NCI-H748 treated with DMSO at 0.1 percent for 48 hours (cell line): ENCODE data around the gene ZNF283.
"Not testable (repeated sequence)": the region's sequence is repeated elsewhere in the genome, so short reads cannot be mapped to it uniquely, and the experiment has no call there.

Experiments
- DNase-seq: peaks from one replicate; lab custom pipeline; 2025; lab: John Stamatoyannopoulos, UW

The ZNF283 gene

DNA sequence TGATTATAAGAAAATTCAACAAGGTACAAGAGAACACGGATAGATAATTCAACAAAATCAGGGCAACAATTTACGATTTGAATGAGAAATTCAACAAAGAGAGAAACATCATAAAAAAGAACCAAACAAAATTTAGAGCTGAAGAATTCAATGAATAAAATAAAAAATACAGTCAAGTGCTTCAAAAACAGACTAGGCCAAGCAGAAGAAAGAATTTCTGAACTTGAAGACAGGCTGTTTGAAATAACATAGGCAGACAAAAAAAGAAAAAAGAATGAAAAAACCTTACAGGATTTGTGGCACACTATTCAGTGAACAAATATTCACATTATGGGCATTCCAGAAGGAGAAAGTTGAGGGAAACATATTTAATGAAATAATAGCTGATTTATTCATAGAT, 31.1 kb downstream of the ZNF283 start:
- no peak for DNase-seq

DNA sequence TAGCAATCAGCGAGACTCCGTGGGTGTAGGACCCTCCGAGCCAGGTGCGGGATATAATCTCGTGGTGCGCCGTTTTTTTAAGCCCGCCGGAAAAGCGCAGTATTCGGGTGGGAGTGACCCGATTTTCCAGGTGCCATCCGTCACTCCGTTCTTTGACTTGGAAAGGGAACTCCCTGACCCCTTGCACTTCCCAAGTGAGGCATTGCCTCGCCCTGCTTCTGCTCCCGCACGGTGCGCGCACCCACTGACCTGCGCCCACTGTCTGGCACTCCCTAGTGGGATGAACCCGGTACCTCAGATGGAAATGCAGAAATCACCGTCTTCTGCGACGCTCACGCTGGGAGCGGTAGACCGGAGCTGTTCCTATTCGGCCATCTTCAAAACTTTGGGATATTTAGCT, 39.8 kb downstream of the ZNF283 start:
- not testable (repeated sequence) for DNase-seq

DNA sequence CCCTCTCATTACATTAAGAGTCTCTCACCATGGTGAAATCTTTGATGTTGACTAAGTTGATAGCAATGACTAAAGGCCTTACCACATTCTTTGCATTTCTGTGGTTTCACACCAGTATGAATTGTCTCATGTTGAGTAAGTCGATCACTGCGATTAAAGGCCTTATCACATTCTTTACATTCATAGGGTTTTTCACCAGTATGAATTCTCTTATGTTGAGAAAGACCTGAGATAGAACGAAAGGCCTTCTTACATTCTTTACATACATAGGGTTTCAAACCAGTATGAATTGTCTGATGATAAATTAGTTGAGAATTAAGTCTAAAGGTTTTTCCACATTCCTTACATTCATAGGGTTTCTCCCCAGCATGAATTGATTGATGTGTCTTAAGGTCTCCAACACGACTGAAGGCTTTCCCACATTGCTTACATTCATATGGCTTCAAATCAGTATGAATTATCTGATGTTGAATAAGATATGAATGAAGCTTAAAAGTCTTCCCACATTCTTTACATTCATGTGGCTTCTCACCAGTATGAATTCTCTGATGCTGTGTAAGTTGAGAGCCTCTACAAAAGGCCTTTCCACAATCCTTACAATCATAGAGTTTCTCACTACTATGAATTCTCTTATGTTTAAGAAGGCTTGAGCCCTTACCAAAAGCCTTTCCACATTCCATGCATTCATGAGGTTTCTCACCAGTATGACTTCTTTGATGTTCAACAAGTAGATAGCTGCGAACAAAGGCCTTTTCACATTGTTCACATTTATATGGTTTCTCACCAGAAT, 45.6 kb downstream of the ZNF283 start:
- DNase-seq, result no peak

GRCh38 chr19:43880483-43880882, 53.4 kb downstream of the ZNF283 start:
- no peak for DNase-seq

DNA sequence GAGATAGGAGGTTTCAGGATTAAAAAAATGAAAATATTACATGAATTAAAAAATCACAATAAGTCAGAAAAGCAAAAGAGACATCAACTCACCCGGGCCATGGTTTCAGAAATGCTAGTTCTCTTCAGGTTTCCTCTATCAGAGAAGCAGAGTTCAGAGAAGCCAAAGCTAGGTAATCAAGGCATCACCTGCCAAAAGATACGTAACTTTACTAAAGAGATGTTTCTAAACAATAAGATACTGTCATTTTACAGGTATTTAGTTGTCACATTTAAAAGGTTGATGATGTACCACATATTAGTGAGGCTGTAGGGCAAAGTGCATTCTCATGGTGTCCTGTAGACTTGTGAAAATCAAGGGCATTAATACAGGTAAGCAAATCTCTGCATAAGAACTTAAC, 56.7 kb downstream of the ZNF283 start, which contains the start of gene ZNF404:
Gene ZNF404, minus strand, starts transcription at position 101 of the 400 bp plus-strand sequence.
- DNase-seq, result no peak

DNA sequence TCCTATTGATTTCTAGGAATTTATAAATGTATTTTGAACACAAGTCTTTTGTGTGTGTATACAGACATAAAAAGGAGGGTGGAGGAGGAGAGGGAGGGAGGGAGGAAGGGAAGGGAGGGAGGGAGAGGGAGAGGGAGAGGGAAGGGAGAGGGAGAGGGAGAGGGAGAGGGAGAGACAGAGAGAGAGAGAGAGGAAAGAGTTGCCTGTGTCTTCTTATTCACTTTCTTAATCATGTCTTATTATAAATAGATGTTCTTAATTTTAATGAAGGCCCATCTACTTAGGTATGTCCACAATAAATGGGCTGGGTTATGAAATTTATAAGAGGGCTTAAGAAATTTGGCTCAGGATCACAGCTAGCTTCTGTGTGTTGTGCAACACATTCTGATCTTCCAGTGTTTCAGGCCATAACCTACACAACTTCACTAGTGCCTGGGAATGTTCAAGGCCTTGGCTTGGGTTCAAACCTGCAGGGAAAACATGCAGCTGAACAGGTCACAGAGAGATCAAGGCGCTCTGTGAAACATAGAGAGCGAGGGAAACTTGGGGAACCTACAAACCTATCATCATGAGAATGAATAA, 68.7 kb downstream of the ZNF283 start:
- no peak for DNase-seq
